Left colon (tissue), 2 donors: ENCODE measurements around the gene PHLDB2. TPM values are rescaled to one million over a fixed set of nuclear protein-coding genes. Genes with fewer than 3 reads are reported as not detected.

Experiments used
- total RNA-seq, 2 donors: library from RNA; stranded (reverse); fragmentation: NEBNext Ultra II Directional; extraction: Animal tissue kit (Norgen Biotek cat#: 25700); gene quantifications; one replicate each; pipeline ENCODE4 v1.2.1, GENCODE V29; 2021
- donor health status: DM: no; HTN: no; CAD: no.
- donor health status: DM: yes; HTN: yes; CAD: no.

The PHLDB2 gene
- total RNA-seq, 2 donors from 2014 or later, result 8.3 to 28.7 TPM

Other genes starting within 250 kb of the PHLDB2 start
- gene PLCXD2, start 184.6 kb upstream of the PHLDB2 start, total RNA-seq, result 1 to 10 TPM; 6.9 to 7.8 TPM
- gene ABHD10, start 119.8 kb downstream of the PHLDB2 start, total RNA-seq, result 10 to 100 TPM; 26.2 to 26.6 TPM
- gene TAGLN3, start 139.7 kb downstream of the PHLDB2 start, total RNA-seq, result 1 to 10 TPM in 1 of 2 donors, under 1 TPM in 1; 0.37 to 1.0 TPM
- under 1 TPM in 1 of 2 donors, not detected in 1; 0.11 TPM for gene TMPRSS7, start 175.5 kb downstream of the PHLDB2 start, total RNA-seq
- gene C3orf52, start 227.1 kb downstream of the PHLDB2 start, total RNA-seq, result 10 to 100 TPM; 35.7 to 35.8 TPM